Activated B cell treated with CpG ODN at 0.5 μM for 24 hours (primary cell): ENCODE results near the gene MYD88. TPM values are rescaled to one million over a fixed set of nuclear protein-coding genes. Genes with fewer than 3 reads are reported as not detected.

Experiments used
- ATAC-seq: fragments of 200-7000 bp; cut with Tn5 transposase; one replicate; pipeline ENCODE4 v1.10.0; 2021; ENCODE audit warnings: low read depth, mild to moderate bottlenecking, moderate library complexity
- CTCF ChIA-PET: fragments of 350-600 bp; sonication (Branson Sonifier 250); formaldehyde crosslinking; loops from one replicate; lab custom pipeline; 2021; ENCODE audit warnings: antibody characterized with exemption; lab: Charles Lee
- POLR2A ChIA-PET: fragments of 350-600 bp; sonication (Branson Sonifier 250); formaldehyde crosslinking; loops from one replicate; lab custom pipeline; 2021; ENCODE audit warnings: antibody characterized with exemption; lab: Charles Lee
- DNase-seq: peaks from one replicate; pipeline ENCODE4 v3.0.0; 2022
- H3K27ac Mint-ChIP-seq: one replicate; pipeline ENCODE4 v1.8.0; 2020; ENCODE audit warnings: mixed read lengths
- H3K27me3 Mint-ChIP-seq: one replicate; pipeline ENCODE4 v1.8.0; 2021; ENCODE audit warnings: mixed read lengths
- H3K36me3 Mint-ChIP-seq: one replicate; pipeline ENCODE4 v1.8.0; 2021; ENCODE audit warnings: low read depth, mixed read lengths
- H3K4me1 Mint-ChIP-seq: one replicate; pipeline ENCODE4 v1.8.0; 2021; ENCODE audit warnings: mixed read lengths
- H3K4me3 Mint-ChIP-seq: one replicate; pipeline ENCODE4 v1.8.0; 2020; ENCODE audit warnings: mild to moderate bottlenecking, mixed read lengths
- H3K9me3 Mint-ChIP-seq: one replicate; pipeline ENCODE4 v1.8.0; 2020; ENCODE audit warnings: mixed read lengths
- CTCF ChIP-seq: fragments of 200-600 bp; IDR thresholded peaks from one replicate; pipeline ENCODE4 v1.8.0; 2022; ENCODE audit warnings: antibody characterized with exemption, mild to moderate bottlenecking
- intact Hi-C: fragments of 100-400 bp; cut with micrococcal nuclease; formaldehyde crosslinking; loops from one replicate; pipeline ENCODE4 v1.15.1; 2024
- total RNA-seq: library from RNA; stranded (reverse); gene quantifications from 2 replicates; pipeline ENCODE4 v1.2.3, GENCODE V29; 2022

Gene MYD88
- total RNA-seq, 1 donor from 2014 or later = 62.7 TPM

- Mint-ChIP-seq H3K27me3 (no peaks in the 10 kb centered on the region), H3K36me3 (peaks cover 51% of the 10 kb centered on the region), H3K9me3 (no peaks in the 10 kb centered on the region), H3K4me1 (peaks cover 12% of the 10 kb centered on the region), H3K4me3 (no peak overlapping the region), H3K27ac (no peak overlapping the region)
- intact Hi-C loops = loop anchor here (2.0 to 5.0 kb wide), 2 partner anchors 107 to 227 kb away; partner anchors contain the start of gene XYLB
- POLR2A ChIA-PET = interaction anchor here (1.5 kb wide), 1 partner anchor 45 kb away, joined by 4 read pairs; the partner anchor contains the start of gene OXSR1
- DNase-seq = no peak
- no peak for TF ChIP-seq CTCF
- CTCF ChIA-PET = interaction anchor here (0.8 to 1.1 kb wide), 2 partner anchors 177 to 178 kb away, joined by 3 read pairs; no protein-coding TSS in a partner anchor
- no peak for ATAC-seq
Observed at GRCh38 chr3:38119821-38120692, 18.4 kb upstream of the MYD88 start.

GRCh38 chr3:38120693-38121450 is 17.6 kb upstream of the MYD88 start:
- ATAC-seq (no peak), DNase-seq (peak; percentile 13)
- H3K9me3 Mint-ChIP-seq = no peaks in the 10 kb centered on the region
- H3K27ac Mint-ChIP-seq = no peak overlapping the region
- H3K27me3 Mint-ChIP-seq = no peaks in the 10 kb centered on the region
- no peak for TF ChIP-seq CTCF
- no peak overlapping the region for H3K4me3 Mint-ChIP-seq
- intact Hi-C loops = no loop called here
- CTCF ChIA-PET = interaction anchor here (0.8 kb wide), 1 partner anchor 178 kb away, joined by 3 read pairs; no protein-coding TSS in a partner anchor
- H3K36me3 Mint-ChIP-seq = peaks cover 60% of the 10 kb centered on the region
- peaks cover 4% of the 10 kb centered on the region for H3K4me1 Mint-ChIP-seq
- POLR2A ChIA-PET = interaction anchor here (1.5 kb wide), 1 partner anchor 44 kb away, joined by 4 read pairs; the partner anchor contains the start of gene OXSR1

- POLR2A ChIA-PET = no interaction called here
- no peak overlapping the region for H3K4me3 Mint-ChIP-seq
- H3K27ac Mint-ChIP-seq = no peak overlapping the region
- CTCF ChIA-PET = no interaction called here
- intact Hi-C loops = no loop called here
- H3K9me3 Mint-ChIP-seq = no peaks in the 10 kb centered on the region
- peaks cover 65% of the 10 kb centered on the region for H3K36me3 Mint-ChIP-seq
- no peak for ATAC-seq
- H3K4me1 Mint-ChIP-seq = peaks cover 2% of the 10 kb centered on the region
- no peaks in the 10 kb centered on the region for H3K27me3 Mint-ChIP-seq
- no peak for DNase-seq
- TF ChIP-seq CTCF = no peak
Observed at GRCh38 chr3:38121451-38121831, 17.0 kb upstream of the MYD88 start.

GRCh38 chr3:38121832-38122461 is 16.5 kb upstream of the MYD88 start:
- intact Hi-C loops = no loop called here
- CTCF ChIA-PET = no interaction called here
- DNase-seq = no peak
- Mint-ChIP-seq H3K36me3 (peaks cover 70% of the 10 kb centered on the region), H3K27ac (no peak overlapping the region), H3K4me1 (peaks cover 2% of the 10 kb centered on the region), H3K27me3 (no peaks in the 10 kb centered on the region), H3K9me3 (no peaks in the 10 kb centered on the region), H3K4me3 (no peak overlapping the region)
- POLR2A ChIA-PET = no interaction called here
- no peak for TF ChIP-seq CTCF
- ATAC-seq = no peak
